ENCODE data around the gene ARMS2.

Gene ARMS2

DNA sequence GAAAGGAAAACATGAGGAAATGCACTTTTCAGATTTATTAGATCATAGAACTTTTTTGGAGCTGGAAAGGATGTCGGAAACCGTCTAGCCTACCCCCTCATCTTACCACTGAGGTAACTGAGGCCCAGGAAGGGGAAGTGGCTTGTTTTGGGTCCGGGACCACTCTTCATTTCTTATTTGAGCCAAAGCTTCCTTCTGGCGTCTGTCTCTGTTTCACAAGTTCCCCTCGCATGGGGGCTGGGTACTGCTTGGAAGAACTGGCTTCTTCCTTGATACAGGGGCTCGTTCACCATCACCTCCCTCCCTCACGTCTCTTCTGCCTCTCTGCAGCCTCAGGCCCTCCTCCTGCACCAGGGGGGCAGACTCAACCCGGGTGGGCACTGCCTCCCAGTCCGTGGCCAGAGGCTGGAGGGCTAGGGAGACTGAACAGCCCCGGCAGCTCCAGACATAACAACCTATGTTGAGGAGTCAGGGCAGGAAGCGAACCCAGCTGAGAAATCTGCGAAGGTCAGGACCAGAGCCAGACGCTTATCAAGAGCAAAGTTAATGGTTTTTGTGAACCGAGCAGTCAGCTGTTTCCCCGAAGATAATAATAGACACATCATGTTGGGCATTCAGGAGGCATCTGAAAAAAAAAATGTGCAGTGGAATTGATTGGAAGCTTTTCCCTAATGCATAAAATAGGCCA is 19.8 kb downstream of the ARMS2 start:
- DNase-seq, result no peak

DNA sequence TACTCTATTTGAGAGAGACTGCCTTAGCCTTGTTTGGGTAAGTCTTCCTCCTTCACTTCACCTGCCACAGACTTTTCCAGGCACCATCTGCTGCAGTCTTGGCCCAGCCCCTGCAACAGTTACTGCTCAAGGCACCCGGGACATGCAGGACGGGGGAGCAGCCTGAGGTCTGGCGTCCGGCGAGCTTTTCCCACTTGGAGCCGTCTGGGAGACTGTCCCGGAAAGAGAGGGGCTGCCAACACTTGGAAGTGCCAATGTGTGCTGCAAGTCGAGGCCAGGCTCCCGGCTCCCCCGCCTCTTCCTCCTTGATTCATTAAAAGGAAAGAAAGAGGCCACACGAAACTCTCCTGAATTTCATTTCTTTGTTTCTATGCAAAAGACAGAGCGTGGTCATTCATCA is 20.6 kb downstream of the ARMS2 start:
- DNase-seq, result no peak

GRCh38 chr10:122475591-122476332 is 21.3 kb downstream of the ARMS2 start:
- DNase-seq, result no peak

DNA sequence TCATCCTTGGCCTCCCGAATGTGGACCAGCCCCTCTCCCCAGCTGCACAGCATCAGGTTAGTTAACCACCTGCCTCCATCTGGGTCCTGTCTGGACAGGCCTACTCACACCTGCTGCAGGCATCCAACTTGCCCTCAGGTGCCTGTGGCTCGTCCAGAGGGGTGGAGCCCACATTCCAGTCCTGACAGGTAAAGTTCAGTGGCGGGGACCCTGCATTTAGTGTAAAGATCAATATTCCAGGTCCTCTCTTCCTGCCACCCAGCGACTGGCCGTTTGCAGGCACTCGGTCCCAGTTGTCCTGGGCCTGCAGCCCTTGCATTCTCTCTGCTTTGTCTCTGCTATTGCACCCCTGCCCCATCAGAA is 21.9 kb downstream of the ARMS2 start:
- DNase-seq, result peak; percentile 31

DNA sequence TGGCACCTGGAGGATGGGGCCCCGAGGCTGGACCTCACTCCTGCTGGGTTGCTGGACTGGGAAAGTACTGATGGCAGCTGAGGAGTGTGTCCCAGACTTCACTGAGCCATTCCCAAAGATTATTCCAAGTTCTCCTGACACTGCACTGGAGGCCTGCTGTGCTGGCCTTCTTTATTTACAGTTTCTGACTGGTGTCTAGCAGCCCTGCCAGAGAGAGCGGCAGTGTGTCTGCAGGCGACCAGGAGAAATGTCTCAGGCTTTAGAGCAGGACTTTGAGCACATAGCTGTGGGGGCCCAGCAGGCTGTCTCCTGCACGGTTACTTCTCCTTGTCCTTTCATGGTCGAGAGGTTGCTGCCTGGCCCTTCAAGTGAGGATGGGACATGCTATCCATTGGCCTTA is 23.0 kb downstream of the ARMS2 start:
- DNase-seq, result no peak

DNA sequence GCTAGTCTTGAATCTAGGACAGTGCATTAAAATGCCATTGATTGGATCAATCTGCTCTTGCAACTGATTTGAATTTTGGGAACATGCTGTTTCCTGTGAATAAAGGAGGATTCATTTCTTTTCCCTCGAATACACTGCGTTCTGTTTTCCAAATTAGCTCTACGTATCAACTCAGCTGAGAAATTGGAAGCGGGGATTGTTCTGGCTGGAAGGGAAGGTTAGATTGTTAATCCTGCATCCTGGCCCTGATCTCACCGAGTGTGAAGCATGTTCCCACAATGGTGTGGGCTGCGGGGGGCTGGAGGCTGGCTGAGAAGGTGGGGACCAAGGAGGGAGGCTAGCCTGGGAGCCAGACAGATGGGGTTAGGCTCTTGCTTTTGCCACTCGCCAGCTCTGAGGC is 24.5 kb downstream of the ARMS2 start:
- no peak for DNase-seq

DNA sequence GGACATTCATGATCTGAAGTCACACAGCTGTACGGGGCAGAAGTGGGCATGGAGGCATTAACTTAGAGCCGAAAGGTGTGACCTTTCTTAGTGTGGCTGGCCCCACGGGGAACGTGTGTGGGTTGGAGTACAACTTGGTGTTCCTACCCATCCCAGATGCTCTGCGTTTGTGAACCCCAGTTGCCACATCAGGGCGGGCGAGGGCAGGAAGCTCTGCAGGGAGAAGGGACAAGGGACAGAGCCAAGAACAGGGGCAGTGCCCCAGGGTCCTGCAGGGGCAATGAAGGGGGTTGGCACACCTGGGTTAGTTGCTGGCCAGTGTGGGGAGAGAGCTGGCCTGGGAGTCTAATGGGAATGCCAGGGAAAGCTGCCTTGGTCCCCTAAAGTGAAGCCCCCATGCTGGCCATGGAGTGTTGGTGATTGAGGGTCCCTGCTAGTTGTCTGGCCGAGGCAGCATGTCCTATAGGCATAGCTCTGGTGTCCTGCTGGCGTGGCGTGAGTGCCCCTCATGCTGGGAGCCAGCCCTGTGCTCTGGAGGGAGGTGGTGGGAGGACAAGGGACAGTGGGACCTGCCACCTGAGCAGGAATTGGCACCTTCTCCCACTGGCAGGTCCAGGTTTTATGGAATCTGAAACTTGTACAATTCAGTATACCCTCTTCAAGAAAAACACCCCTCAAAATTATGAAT is 25.8 kb downstream of the ARMS2 start:
- DNase-seq, result no peak

- no peak for DNase-seq
Observed at GRCh38 chr10:122481296-122482056, 27.0 kb downstream of the ARMS2 start.

- no peak for DNase-seq
Observed at GRCh38 chr10:122484276-122485060, 30.0 kb downstream of the ARMS2 start.

GRCh38 chr10:122485670-122486069 is 31.2 kb downstream of the ARMS2 start:
- DNase-seq, result no peak

- DNase-seq, result no peak
Observed at GRCh38 chr10:122486406-122487080, 32.1 kb downstream of the ARMS2 start.

GRCh38 chr10:122487174-122487765 is 32.8 kb downstream of the ARMS2 start:
- peak; percentile 72 for DNase-seq

DNA sequence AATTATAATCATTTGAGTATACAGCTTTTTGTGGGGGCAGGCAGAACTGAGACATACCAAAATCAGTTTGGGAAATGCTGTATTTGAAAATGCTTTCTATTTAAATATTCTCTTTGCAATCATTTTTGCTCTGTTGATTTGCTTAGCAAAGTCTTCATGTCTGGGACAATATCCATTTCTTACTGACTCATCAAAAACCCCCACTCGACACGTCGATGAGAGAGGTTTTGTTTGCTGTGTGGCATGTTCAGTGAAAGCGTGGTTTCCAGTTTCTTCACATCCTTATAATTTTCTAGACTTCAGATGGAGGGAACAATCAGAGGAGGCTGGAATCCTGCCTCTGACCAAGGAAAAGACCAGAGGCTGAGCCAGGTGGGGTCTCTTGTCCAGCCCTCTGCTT is 35.8 kb downstream of the ARMS2 start:
- no peak for DNase-seq

- DNase-seq, result no peak
Observed at GRCh38 chr10:122490786-122491680, 36.6 kb downstream of the ARMS2 start.

DNA sequence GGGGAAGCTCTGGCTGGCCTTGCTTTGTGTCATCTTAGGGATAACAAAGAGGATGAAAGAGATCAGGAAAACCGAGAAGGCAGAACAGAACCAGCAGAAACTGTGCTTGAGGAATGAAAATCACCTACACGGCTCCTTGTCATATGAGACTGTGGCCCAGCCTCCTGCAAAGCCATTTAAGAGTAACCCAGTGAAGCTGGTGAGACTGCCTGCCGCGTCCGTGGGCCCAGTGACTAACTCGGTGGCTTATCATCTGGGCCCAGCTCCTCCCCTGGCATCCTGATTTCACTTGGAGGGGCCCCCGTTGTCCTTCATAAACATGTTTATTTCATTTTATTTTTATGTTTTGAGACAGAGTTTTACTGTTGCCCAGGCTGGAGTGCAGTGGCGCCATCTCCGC is 37.6 kb downstream of the ARMS2 start:
- no peak for DNase-seq

GRCh38 chr10:122492999-122493481 is 38.6 kb downstream of the ARMS2 start:
- no peak for DNase-seq

GRCh38 chr10:122493761-122494160 is 39.3 kb downstream of the ARMS2 start:
- DNase-seq, result no peak

- no peak for DNase-seq
Observed at GRCh38 chr10:122494173-122494820, 39.8 kb downstream of the ARMS2 start.

- DNase-seq, result no peak
Observed at GRCh38 chr10:122494833-122495232, 40.4 kb downstream of the ARMS2 start.

All from NCI-H1105 treated with DMSO at 0.1 percent for 48 hours (cell line).